Ovary (tissue), 9 donors: Measurements from ENCODE around the gene SLC28A2. TPM values are rescaled to one million over a fixed set of nuclear protein-coding genes. Genes with fewer than 3 reads are reported as not detected.

ENCODE experiments used
- DNase-seq, 5 donors: peaks; one replicate each; pipeline ENCODE4 v3.0.0-alpha.2; 2019 to 2020
- H3K27ac ChIP-seq, 2 donors: fragments of 200-600 bp; one replicate each; pipeline versions ENCODE4 v1.5.1 to v1.8.0; 2019 to 2022
- H3K27me3 ChIP-seq: fragments of 200-600 bp; one replicate; pipeline ENCODE4 v1.8.0; 2022
- H3K36me3 ChIP-seq: fragments of 200-600 bp; sonication (generic); one replicate; pipeline ENCODE4 v1.5.1; 2019
- H3K4me1 ChIP-seq: one replicate; pipeline ENCODE4 v1.8.1; 2013; ENCODE audit warnings: mild to moderate bottlenecking, moderate library complexity; ENCODE audit not compliant: insufficient read depth
- H3K4me3 ChIP-seq: fragments of 200-600 bp; sonication (generic); one replicate; pipeline ENCODE4 v1.5.1; 2017
- H3K9me3 ChIP-seq, 2 donors: fragments of 200-600 bp in 1 of 2; sonication (generic) in 1 of 2; one replicate each; pipeline versions ENCODE4 v1.5.1 to v1.8.1; 2013 to 2019; ENCODE audit warnings: mild to moderate bottlenecking in 1 of 2, moderate library complexity in 1 of 2
- CTCF ChIP-seq, 3 donors: fragments of 450-650 bp in 2 of 3; fragments of 200-600 bp in 1 of 3; IDR thresholded peaks; one replicate each; pipeline versions ENCODE4 v1.5.1 to v1.8.0; 2016 to 2022; ENCODE audit warnings: antibody characterized with exemption in 3 of 3, mild to moderate bottlenecking in 1 of 3
- EP300 ChIP-seq: sonication (generic); formaldehyde crosslinking; IDR thresholded peaks from one replicate; pipeline ENCODE4 v1.6.1; 2017; ENCODE audit warnings: antibody characterized with exemption
- POLR2A ChIP-seq: fragments of 450-650 bp; IDR thresholded peaks from one replicate; pipeline ENCODE4 v1.6.1; 2017; ENCODE audit warnings: antibody characterized with exemption, mild to moderate bottlenecking, moderate library complexity
- WGBS, 3 donors: extraction: QIAGEN DNeasy Blood & Tissue Kit in 1 of 3; methylation state at CpG; one replicate each; pipeline versions ENCODE4 v1.1.5 to v1.1.7; 2013 to 2017; 5-methylcytosine and 5-hydroxymethylcytosine counted together
- intact Hi-C, 4 donors: fragments of 100-400 bp; cut with DNase I; formaldehyde crosslinking; loops; one replicate each; pipeline versions ENCODE4 v1.11.0 to v1.15.1; 2022 to 2023
- polyA plus RNA-seq, 2 donors: library from polyadenylated mRNA; stranded (reverse); fragments of 200-250 nt in 1 of 2; fragments of 350-450 nt in 1 of 2; fragmentation: Illumina TruSeq in 1 of 2; extraction: RNeasy Lipid Tissue Mini Kit (QIAGEN cat#74804) in 1 of 2; gene quantifications; one replicate each; pipeline ENCODE4 v1.2.3, GENCODE V29; 2013 to 2014
- total RNA-seq, 7 donors: library from RNA; depleted of rRNA in 2 of 7; stranded (reverse); fragments of >200 nt in 2 of 7; fragmentation: NEBNext Ultra II Directional in 3 of 7; extraction: Animal tissue kit (Norgen Biotek cat#: 25700) in 3 of 7; gene quantifications; one replicate each; pipeline versions ENCODE4 v1.1.0 to v1.2.4, GENCODE V29; 2016 to 2023
- donor health status: DM: no; HTN: no; CAD: no; lungs with moderate emphysema.
- donor health status: DM: no; HTN: no; CAD: no.
- donor health status: Bipolar disorder and iron deficiency.
- donor health status: DM: yes; HTN: yes; CAD: no.
- donor health status: DM: no; HTN: no; CAD: no.
- donor health status: DM: yes; HTN: yes; CAD: no.

The SLC28A2 gene
- total and polyA plus RNA-seq, 9 donors: 0.06 to 0.31 (median 0.15) TPM; not detected in 5

GRCh38 chr15:45263854-45264253, 11.8 kb downstream of the SLC28A2 start:
- Histone ChIP-seq H3K36me3 (no peaks in the 10 kb centered on the region), H3K4me1 (no peaks in the 10 kb centered on the region), H3K9me3 (no peaks in the 10 kb centered on the region), H3K27ac (no peak overlapping the region), H3K4me3 (no peak overlapping the region), H3K27me3 (no peaks in the 10 kb centered on the region)
- 96 to 97% (median 97%) methylated on average over 2 of the region's 2 CpGs for WGBS, 3 donors
- no peak for DNase-seq
- TF ChIP-seq CTCF (IDR thresholded peaks at IDR 0.05): no peak
- intact Hi-C loops: loop anchor here in 1 of 4 donors (10.0 kb wide), 1 partner anchor 49 kb away; no protein-coding TSS in a partner anchor

GRCh38 chr15:45265506-45265905, 13.5 kb downstream of the SLC28A2 start:
- Histone ChIP-seq H3K9me3 (no peaks in the 10 kb centered on the region), H3K36me3 (no peaks in the 10 kb centered on the region), H3K4me3 (no peak overlapping the region), H3K27ac (no peak overlapping the region), H3K4me1 (no peaks in the 10 kb centered on the region), H3K27me3 (no peaks in the 10 kb centered on the region)
- no peak for TF ChIP-seq POLR2A
- TF ChIP-seq EP300: no peak
- TF ChIP-seq CTCF (IDR thresholded peaks at IDR 0.05): no peak
- 86 to 100% (median 90%) methylated on average over 3 of the region's 3 CpGs for WGBS, 3 donors
- intact Hi-C loops: loop anchor here in 1 of 4 donors (10.0 kb wide), 1 partner anchor 51 kb away; no protein-coding TSS in a partner anchor
- no peak for DNase-seq

- Histone ChIP-seq H3K27ac (no peak overlapping the region), H3K27me3 (no peaks in the 10 kb centered on the region), H3K36me3 (no peaks in the 10 kb centered on the region), H3K4me3 (no peak overlapping the region), H3K4me1 (no peaks in the 10 kb centered on the region), H3K9me3 (no peaks in the 10 kb centered on the region)
- intact Hi-C loops: loop anchor here in 1 of 4 donors (10.0 kb wide), 1 partner anchor 53 kb away; no protein-coding TSS in a partner anchor
- WGBS, 3 donors: 46 to 62% (median 58%) methylated on average over 2 of the region's 2 CpGs
- no peak for TF ChIP-seq EP300
- TF ChIP-seq POLR2A: no peak
- TF ChIP-seq CTCF (IDR thresholded peaks at IDR 0.05): no peak
- DNase-seq: no peak
Measured at GRCh38 chr15:45268135-45268534, 16.1 kb downstream of the SLC28A2 start.

GRCh38 chr15:45274636-45275380, 22.8 kb downstream of the SLC28A2 start:
- Histone ChIP-seq H3K4me3 (no peak overlapping the region), H3K9me3 (no peaks in the 10 kb centered on the region), H3K4me1 (peaks cover 5% of the 10 kb centered on the region), H3K27me3 (no peaks in the 10 kb centered on the region), H3K27ac (no peak overlapping the region), H3K36me3 (no peaks in the 10 kb centered on the region)
- intact Hi-C loops: no loop called here
- no peak for DNase-seq
- 78 to 84% (median 83%) methylated on average over 5 of the region's 5 CpGs for WGBS, 3 donors
- TF ChIP-seq CTCF (IDR thresholded peaks at IDR 0.05): no peak
- no peak for TF ChIP-seq POLR2A
- TF ChIP-seq EP300: no peak
